ENCODE measurements around the gene SEC24A. TPM values are rescaled to one million over a fixed set of nuclear protein-coding genes. Genes with fewer than 3 reads are reported as not detected.
A peak's percentile ranks its signal among the peaks of the same experiment; 100 is the strongest.

Gene SEC24A
- total RNA-seq, 1 experiment from 2014 or later = 22.0 TPM

- H3K27me3 ChIP-seq (replicated peaks; ENCODE audit: insufficient read depth, low read depth, low read length, poor library complexity) = no peaks in the 10 kb centered on the region
- peak overlapping the region; percentile 91 for H3K27ac ChIP-seq (ENCODE audit: low read depth, low read length, poor library complexity, severe bottlenecking)
- 0 out of 2 replicates have a peak, but pooled peaks have one; percentile 28 for TF ChIP-seq CTCF (conservative IDR thresholded peaks at IDR 0.05; ENCODE audit: low read depth, low read length)
- no peak for TF ChIP-seq EZH2 (IDR thresholded peaks at IDR 0.05; ENCODE audit: borderline replicate concordance, low read depth, low read length, poor library complexity, severe bottlenecking)
- no peaks in the 10 kb centered on the region for H3K9me3 ChIP-seq (ENCODE audit: low read depth, low read length, poor library complexity, severe bottlenecking)
- H3K4me3 ChIP-seq (ENCODE audit: low read depth, low read length, poor library complexity, severe bottlenecking) = peak overlapping the region; percentile 85
- ChIA-PET POLR2A (ENCODE audit: low non-redundant PET) (interaction anchor here (0.6 kb wide), 2 partner anchors 24 to 524 kb away, joined by 3 read pairs; no protein-coding TSS in a partner anchor), CTCF (interaction anchor here (0.6 to 1.0 kb wide), 3 partner anchors 12 to 166 kb away, joined by 4 to 7 read pairs (median 4); partner anchors contain the start of gene PCBD2)
- intact Hi-C loops (cut with micrococcal nuclease; ENCODE audit: unreplicated experiment) = loop anchor here (1.0 to 5.0 kb wide), 4 partner anchors 112 to 453 kb away; partner anchors contain the start of genes JADE2 and PCBD2
- H3K4me1 ChIP-seq (ENCODE audit: insufficient read depth, low read length, poor library complexity, severe bottlenecking) = peaks cover 6% of the 10 kb centered on the region
- peaks cover 13% of the 10 kb centered on the region for H3K36me3 ChIP-seq (ENCODE audit: insufficient read depth, low read length, poor library complexity, severe bottlenecking)
- peak; percentile 56 for DNase-seq (ENCODE audit: low spot score)
- no TSS peak for BruUV-seq (replicated peaks)
Observed at GRCh38 chr5:134738963-134739661, 90.5 kb downstream of the SEC24A start.

GRCh38 chr5:134741052-134741451 is 92.5 kb downstream of the SEC24A start:
- peaks cover 6% of the 10 kb centered on the region for H3K4me1 ChIP-seq (ENCODE audit: insufficient read depth, low read length, poor library complexity, severe bottlenecking)
- no TSS peak for BruUV-seq (replicated peaks)
- no peak overlapping the region for H3K27ac ChIP-seq (ENCODE audit: low read depth, low read length, poor library complexity, severe bottlenecking)
- TF ChIP-seq CTCF (conservative IDR thresholded peaks at IDR 0.05; ENCODE audit: low read depth, low read length) (no peak), EZH2 (IDR thresholded peaks at IDR 0.05; ENCODE audit: borderline replicate concordance, low read depth, low read length, poor library complexity, severe bottlenecking) (no peak)
- intact Hi-C loops (cut with micrococcal nuclease; ENCODE audit: unreplicated experiment) = no loop called here
- no peaks in the 10 kb centered on the region for H3K27me3 ChIP-seq (replicated peaks; ENCODE audit: insufficient read depth, low read depth, low read length, poor library complexity)
- DNase-seq (ENCODE audit: low spot score) = no peak
- no peaks in the 10 kb centered on the region for H3K9me3 ChIP-seq (ENCODE audit: low read depth, low read length, poor library complexity, severe bottlenecking)
- ChIA-PET POLR2A (ENCODE audit: low non-redundant PET) (no interaction called here), CTCF (no interaction called here)
- H3K4me3 ChIP-seq (ENCODE audit: low read depth, low read length, poor library complexity, severe bottlenecking) = no peak overlapping the region
- peaks cover 13% of the 10 kb centered on the region for H3K36me3 ChIP-seq (ENCODE audit: insufficient read depth, low read length, poor library complexity, severe bottlenecking)

- POLR2A ChIA-PET (ENCODE audit: low non-redundant PET) = no interaction called here
- Histone ChIP-seq H3K27me3 (replicated peaks; ENCODE audit: insufficient read depth, low read depth, low read length, poor library complexity) (no peaks in the 10 kb centered on the region), H3K27ac (ENCODE audit: low read depth, low read length, poor library complexity, severe bottlenecking) (no peak overlapping the region), H3K9me3 (ENCODE audit: low read depth, low read length, poor library complexity, severe bottlenecking) (no peaks in the 10 kb centered on the region), H3K4me1 (ENCODE audit: insufficient read depth, low read length, poor library complexity, severe bottlenecking) (peaks cover 6% of the 10 kb centered on the region), H3K36me3 (ENCODE audit: insufficient read depth, low read length, poor library complexity, severe bottlenecking) (peaks cover 13% of the 10 kb centered on the region), H3K4me3 (ENCODE audit: low read depth, low read length, poor library complexity, severe bottlenecking) (no peak overlapping the region)
- CTCF ChIA-PET = no interaction called here
- BruUV-seq (replicated peaks) = no TSS peak
- no peak for TF ChIP-seq EZH2 (IDR thresholded peaks at IDR 0.05; ENCODE audit: borderline replicate concordance, low read depth, low read length, poor library complexity, severe bottlenecking)
- TF ChIP-seq CTCF (conservative IDR thresholded peaks at IDR 0.05; ENCODE audit: low read depth, low read length) = no peak
- intact Hi-C loops (cut with micrococcal nuclease; ENCODE audit: unreplicated experiment) = no loop called here
- no peak for DNase-seq (ENCODE audit: low spot score)
Observed at GRCh38 chr5:134742134-134742533, 93.5 kb downstream of the SEC24A start.

Data from A673 (cell line).